ENCODE measurements around the gene ALAS2.

Gene ALAS2

DNA sequence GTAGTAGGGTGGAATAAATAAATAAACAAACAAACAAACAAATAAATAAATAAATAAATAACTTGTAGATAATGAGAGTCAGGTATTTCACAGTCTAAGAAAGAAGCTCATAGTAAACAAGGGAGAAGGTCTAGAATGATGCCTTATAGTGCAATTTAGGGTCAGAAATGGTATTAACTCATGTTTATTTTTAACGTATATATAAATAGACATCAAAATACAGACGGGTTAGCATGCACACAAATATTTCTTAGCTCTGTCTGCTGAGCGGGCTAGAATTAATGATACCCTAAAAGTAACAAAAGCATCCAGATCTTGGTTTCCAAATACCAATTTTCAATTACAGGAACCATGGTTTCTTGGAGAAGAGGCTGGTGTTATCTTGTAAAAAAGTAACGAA, 53.4 kb downstream of the ALAS2 start:
- H3K4me3 ChIP-seq (ENCODE audit: low read depth, low read length): no peak overlapping the region
- no peaks in the 10 kb centered on the region for H3K27me3 ChIP-seq (ENCODE audit: control insufficient read depth, insufficient read depth, low read length)
- no peak overlapping the region for H2AFZ ChIP-seq
- no peak overlapping the region for H3K27ac ChIP-seq
- no peaks in the 10 kb centered on the region for H3K36me3 ChIP-seq (ENCODE audit: control insufficient read depth, insufficient read depth, low read length)
- no peaks in the 10 kb centered on the region for H3K79me2 ChIP-seq
- TF ChIP-seq, protein P1, sequence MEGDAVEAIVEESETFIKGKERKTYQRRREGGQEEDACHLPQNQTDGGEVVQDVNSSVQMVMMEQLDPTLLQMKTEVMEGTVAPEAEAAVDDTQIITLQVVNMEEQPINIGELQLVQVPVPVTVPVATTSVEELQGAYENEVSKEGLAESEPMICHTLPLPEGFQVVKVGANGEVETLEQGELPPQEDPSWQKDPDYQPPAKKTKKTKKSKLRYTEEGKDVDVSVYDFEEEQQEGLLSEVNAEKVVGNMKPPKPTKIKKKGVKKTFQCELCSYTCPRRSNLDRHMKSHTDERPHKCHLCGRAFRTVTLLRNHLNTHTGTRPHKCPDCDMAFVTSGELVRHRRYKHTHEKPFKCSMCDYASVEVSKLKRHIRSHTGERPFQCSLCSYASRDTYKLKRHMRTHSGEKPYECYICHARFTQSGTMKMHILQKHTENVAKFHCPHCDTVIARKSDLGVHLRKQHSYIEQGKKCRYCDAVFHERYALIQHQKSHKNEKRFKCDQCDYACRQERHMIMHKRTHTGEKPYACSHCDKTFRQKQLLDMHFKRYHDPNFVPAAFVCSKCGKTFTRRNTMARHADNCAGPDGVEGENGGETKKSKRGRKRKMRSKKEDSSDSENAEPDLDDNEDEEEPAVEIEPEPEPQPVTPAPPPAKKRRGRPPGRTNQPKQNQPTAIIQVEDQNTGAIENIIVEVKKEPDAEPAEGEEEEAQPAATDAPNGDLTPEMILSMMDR (IDR thresholded peaks at IDR 0.05): no peak
- no peak overlapping the region for H3K4me2 ChIP-seq (ENCODE audit: low read length)
- H3K4me1 ChIP-seq: no peaks in the 10 kb centered on the region
- no peak overlapping the region for H3K9ac ChIP-seq
- H3K9me3 ChIP-seq (ENCODE audit: control insufficient read depth, low read length): no peaks in the 10 kb centered on the region

DNA sequence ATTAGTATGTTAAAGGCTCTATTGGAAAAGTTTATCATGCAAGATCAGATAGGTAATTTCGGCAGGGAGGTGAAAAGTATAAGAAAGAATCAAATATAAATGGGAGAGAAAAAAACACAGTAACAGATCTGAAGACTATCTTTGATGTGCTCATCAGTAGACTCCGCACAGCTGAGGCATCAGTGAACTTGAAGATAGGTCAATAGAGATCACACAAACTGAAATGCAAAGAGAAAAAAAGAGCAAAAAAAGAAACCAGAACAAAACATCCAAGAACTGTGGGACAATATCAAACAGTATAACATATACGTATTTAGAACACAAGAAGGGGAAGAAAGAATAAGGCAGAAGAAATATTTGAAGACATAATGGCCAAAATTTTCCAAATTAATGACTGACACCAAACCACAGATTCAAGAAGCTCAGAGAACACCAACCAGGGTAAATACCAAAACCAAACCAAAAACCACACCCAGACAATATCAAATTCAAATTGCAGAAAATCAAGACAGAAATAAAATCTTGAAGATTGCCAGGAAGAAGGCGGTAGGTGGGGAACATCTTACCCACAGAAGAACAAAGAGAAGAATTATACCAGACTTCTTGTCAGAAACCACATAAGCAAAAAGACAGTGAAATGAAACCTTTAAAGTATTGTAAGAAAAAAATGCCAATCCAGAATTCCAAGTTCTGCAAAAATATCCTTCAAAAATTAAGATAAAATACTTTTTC, 65.8 kb downstream of the ALAS2 start:
- Histone ChIP-seq H3K4me3 (ENCODE audit: low read depth, low read length) (no peak overlapping the region), H3K9me3 (ENCODE audit: control insufficient read depth, low read length) (no peaks in the 10 kb centered on the region)
- TF ChIP-seq, protein P1 (IDR thresholded peaks at IDR 0.05): no peak

DNA sequence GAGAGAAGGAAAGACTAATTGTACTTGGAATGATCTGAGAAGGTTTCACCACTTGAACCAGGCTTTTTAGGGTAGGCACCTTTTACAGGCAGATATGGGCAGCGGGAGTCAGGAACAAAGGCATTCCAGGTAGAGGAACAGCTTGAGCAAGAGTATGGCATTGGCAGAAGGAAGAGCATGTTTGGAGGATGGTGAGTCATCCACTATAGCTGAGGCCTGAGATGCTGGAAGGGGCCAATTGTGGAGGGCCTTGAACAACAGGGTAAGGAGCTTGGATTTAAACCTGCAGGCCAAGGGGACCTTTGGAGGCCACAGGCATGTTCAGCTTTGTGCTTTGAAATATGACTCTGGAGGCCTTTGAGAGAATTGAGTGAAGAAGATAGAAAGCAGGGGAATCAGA, 69.0 kb downstream of the ALAS2 start:
- H3K79me2 ChIP-seq: no peaks in the 10 kb centered on the region
- H3K4me3 ChIP-seq (ENCODE audit: low read depth, low read length): no peak overlapping the region
- H3K4me2 ChIP-seq (ENCODE audit: low read length): no peak overlapping the region
- no peaks in the 10 kb centered on the region for H3K36me3 ChIP-seq (ENCODE audit: control insufficient read depth, insufficient read depth, low read length)
- no peaks in the 10 kb centered on the region for H3K27me3 ChIP-seq (ENCODE audit: control insufficient read depth, insufficient read depth, low read length)
- no peak overlapping the region for H3K9ac ChIP-seq
- H3K9me3 ChIP-seq (ENCODE audit: control insufficient read depth, low read length): no peaks in the 10 kb centered on the region
- H3K27ac ChIP-seq: no peak overlapping the region
- no peaks in the 10 kb centered on the region for H3K4me1 ChIP-seq
- TF ChIP-seq, protein P1 (IDR thresholded peaks at IDR 0.05): no peak
- no peak overlapping the region for H2AFZ ChIP-seq

More for the DNA sequence above, 65.8 kb downstream of the ALAS2 start:
- Histone ChIP-seq H3K4me1 (no peaks in the 10 kb centered on the region), H3K36me3 (ENCODE audit: control insufficient read depth, insufficient read depth, low read length) (no peaks in the 10 kb centered on the region), H2AFZ (no peak overlapping the region), H3K4me2 (ENCODE audit: low read length) (no peak overlapping the region), H3K27me3 (ENCODE audit: control insufficient read depth, insufficient read depth, low read length) (no peaks in the 10 kb centered on the region), H3K79me2 (no peaks in the 10 kb centered on the region), H3K27ac (no peak overlapping the region), H3K9ac (no peak overlapping the region)

Measured in parathyroid adenoma (tissue), 2 donors.